ENCODE data around the gene AGPS. TPM values are rescaled to one million over a fixed set of nuclear protein-coding genes. Genes with fewer than 3 reads are reported as not detected.

Gene AGPS
- total RNA-seq, 3 donors from 2014 or later: 28.2 to 30.6 (median 28.5) TPM

DNA sequence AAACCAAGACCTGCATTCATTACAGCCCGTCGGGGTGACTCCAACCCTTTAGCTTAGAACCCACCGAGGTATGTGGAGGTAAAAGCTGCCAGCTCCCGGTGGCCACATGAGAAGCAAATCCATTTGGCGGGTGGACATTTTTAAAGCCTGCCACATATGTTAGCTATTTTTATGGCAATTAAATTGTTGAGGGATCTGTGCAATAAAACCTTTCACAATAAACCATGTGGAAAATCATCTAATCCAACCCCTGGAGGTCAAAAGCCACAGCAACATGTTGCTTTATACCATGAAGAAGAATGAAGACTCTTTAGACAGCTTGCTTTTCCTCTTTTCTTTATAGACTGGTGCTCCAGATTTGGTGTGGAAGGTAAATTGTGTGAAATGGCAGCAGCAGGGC lies 176.3 kb downstream of the AGPS start:
- Histone ChIP-seq H3K27ac (no peak overlapping the region), H3K9me3 (no peaks in the 10 kb centered on the region), H3K27me3 (no peaks in the 10 kb centered on the region), H3K4me3 (no peak overlapping the region), H3K4me1 (no peaks in the 10 kb centered on the region), H3K36me3 (no peaks in the 10 kb centered on the region)
- TF ChIP-seq POLR2AphosphoS5 (IDR thresholded peaks at IDR 0.05) (no peak), POLR2A (IDR thresholded peaks at IDR 0.05) (no peak)
- TF ChIP-seq, protein P1, sequence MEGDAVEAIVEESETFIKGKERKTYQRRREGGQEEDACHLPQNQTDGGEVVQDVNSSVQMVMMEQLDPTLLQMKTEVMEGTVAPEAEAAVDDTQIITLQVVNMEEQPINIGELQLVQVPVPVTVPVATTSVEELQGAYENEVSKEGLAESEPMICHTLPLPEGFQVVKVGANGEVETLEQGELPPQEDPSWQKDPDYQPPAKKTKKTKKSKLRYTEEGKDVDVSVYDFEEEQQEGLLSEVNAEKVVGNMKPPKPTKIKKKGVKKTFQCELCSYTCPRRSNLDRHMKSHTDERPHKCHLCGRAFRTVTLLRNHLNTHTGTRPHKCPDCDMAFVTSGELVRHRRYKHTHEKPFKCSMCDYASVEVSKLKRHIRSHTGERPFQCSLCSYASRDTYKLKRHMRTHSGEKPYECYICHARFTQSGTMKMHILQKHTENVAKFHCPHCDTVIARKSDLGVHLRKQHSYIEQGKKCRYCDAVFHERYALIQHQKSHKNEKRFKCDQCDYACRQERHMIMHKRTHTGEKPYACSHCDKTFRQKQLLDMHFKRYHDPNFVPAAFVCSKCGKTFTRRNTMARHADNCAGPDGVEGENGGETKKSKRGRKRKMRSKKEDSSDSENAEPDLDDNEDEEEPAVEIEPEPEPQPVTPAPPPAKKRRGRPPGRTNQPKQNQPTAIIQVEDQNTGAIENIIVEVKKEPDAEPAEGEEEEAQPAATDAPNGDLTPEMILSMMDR (IDR thresholded peaks at IDR 0.05): no peak
- no peak for DNase-seq (ENCODE audit: low spot score in 2 of 2)
- intact Hi-C loops (cut with DNase I; ENCODE audit: low total_unique reads): no loop called here

DNA sequence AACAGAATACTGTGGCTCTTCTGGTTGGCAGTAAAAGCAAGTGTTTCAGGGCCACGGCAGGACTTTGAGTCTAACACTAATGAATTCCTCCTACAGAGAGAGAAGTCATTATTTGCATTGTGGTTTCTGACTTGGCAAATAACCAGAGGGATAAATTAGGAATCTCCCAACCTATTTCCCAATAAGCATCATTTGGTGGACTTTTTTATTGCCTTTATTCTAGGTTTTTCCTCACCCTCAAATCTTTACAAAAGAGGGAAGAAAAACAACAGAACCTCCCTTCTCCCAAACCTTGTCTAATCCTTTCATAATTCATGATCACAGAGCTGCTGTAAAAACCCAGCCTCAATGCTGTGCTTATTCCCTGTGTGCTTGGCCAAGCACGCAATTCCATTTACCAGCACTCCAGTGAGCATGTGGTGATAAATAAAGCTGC lies 179.7 kb downstream of the AGPS start:
- H3K4me3 ChIP-seq: no peak overlapping the region
- no peaks in the 10 kb centered on the region for H3K4me1 ChIP-seq
- DNase-seq (ENCODE audit: low spot score in 2 of 2): no peak
- no peaks in the 10 kb centered on the region for H3K36me3 ChIP-seq
- no peak for TF ChIP-seq POLR2A (IDR thresholded peaks at IDR 0.05)
- TF ChIP-seq, protein P1 (IDR thresholded peaks at IDR 0.05): no peak
- TF ChIP-seq POLR2AphosphoS5 (IDR thresholded peaks at IDR 0.05): no peak
- no peaks in the 10 kb centered on the region for H3K27me3 ChIP-seq
- intact Hi-C loops (cut with DNase I; ENCODE audit: low total_unique reads): no loop called here
- no peak overlapping the region for H3K27ac ChIP-seq
- no peaks in the 10 kb centered on the region for H3K9me3 ChIP-seq

DNA sequence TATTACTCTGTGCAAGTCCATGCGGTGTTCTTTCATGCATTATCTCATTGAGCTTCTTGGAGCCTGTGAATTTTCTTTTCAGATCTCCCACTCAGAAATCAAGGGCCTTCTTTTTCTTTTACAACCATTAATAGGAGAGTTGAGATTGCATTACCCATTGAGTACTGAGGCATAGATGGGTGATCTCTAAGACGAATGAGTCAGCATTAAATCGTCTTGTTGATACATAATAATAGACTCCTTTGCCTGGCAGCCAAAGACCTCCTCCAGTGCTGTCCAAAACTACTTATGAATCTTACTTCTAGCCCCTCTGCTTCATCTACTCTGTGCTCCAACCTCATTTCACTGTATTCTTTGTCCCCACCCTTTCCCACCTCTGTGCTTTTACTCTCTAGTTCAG lies 180.5 kb downstream of the AGPS start:
- intact Hi-C loops (cut with DNase I; ENCODE audit: low total_unique reads): no loop called here
- no peaks in the 10 kb centered on the region for H3K9me3 ChIP-seq
- DNase-seq (ENCODE audit: low spot score in 2 of 2): no peak
- H3K4me1 ChIP-seq: no peaks in the 10 kb centered on the region
- no peak overlapping the region for H3K27ac ChIP-seq
- H3K36me3 ChIP-seq: no peaks in the 10 kb centered on the region
- H3K4me3 ChIP-seq: no peak overlapping the region
- TF ChIP-seq POLR2A (IDR thresholded peaks at IDR 0.05) (no peak), POLR2AphosphoS5 (IDR thresholded peaks at IDR 0.05) (no peak)
- TF ChIP-seq, protein P1 (IDR thresholded peaks at IDR 0.05): no peak
- H3K27me3 ChIP-seq: no peaks in the 10 kb centered on the region

DNA sequence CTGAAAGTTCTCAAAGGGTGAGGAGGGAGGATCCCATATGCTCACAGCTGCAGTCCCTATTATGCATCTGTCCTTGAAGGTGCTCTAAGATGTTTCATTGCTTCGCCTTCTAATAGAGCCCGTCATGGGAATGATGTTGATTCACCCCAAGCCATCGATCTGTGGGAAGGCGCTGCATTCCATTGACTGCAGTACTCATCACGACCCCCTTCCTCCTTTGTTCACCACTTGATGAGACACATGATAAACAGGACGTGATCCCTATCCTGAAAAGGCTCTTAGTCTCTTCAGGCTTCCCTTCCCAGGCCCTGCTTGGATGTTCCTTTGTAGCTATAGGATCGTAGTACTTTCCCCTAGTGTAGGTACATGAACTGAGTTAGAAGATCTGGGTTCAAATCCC lies 181.8 kb downstream of the AGPS start:
- no peaks in the 10 kb centered on the region for H3K27me3 ChIP-seq
- H3K27ac ChIP-seq: no peak overlapping the region
- no peak overlapping the region for H3K4me3 ChIP-seq
- no peaks in the 10 kb centered on the region for H3K9me3 ChIP-seq
- no peaks in the 10 kb centered on the region for H3K4me1 ChIP-seq
- TF ChIP-seq POLR2A (IDR thresholded peaks at IDR 0.05): no peak
- TF ChIP-seq POLR2AphosphoS5 (IDR thresholded peaks at IDR 0.05): no peak
- TF ChIP-seq, protein P1 (IDR thresholded peaks at IDR 0.05): no peak
- no peaks in the 10 kb centered on the region for H3K36me3 ChIP-seq
- DNase-seq (ENCODE audit: low spot score in 2 of 2): no peak
- intact Hi-C loops (cut with DNase I; ENCODE audit: low total_unique reads): no loop called here

DNA sequence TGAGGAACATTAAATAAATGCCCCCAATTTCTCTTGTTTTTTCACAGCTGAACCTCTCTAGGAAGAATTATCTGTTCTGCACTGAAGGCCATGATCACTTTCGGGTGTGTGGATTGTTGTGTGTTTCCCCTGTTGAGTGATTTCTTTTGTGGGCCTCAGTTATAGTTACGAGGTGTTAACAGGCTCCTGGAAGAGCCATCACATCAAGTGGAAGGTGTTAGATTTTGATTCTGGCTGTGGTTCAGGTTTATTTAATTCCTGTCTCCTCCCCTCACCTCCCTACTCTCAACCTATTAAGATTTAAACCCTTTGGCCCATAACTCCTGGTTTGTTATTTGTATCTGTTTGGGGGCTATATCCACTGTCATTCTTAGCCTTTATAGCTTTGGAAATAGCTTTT lies 182.8 kb downstream of the AGPS start:
- DNase-seq (ENCODE audit: low spot score in 2 of 2): no peak
- TF ChIP-seq POLR2A (IDR thresholded peaks at IDR 0.05) (no peak), POLR2AphosphoS5 (IDR thresholded peaks at IDR 0.05) (no peak)
- TF ChIP-seq, protein P1 (IDR thresholded peaks at IDR 0.05): no peak
- H3K36me3 ChIP-seq: no peaks in the 10 kb centered on the region
- no peaks in the 10 kb centered on the region for H3K27me3 ChIP-seq
- no peak overlapping the region for H3K27ac ChIP-seq
- H3K4me3 ChIP-seq: no peak overlapping the region
- H3K4me1 ChIP-seq: no peaks in the 10 kb centered on the region
- intact Hi-C loops (cut with DNase I; ENCODE audit: low total_unique reads): no loop called here
- no peaks in the 10 kb centered on the region for H3K9me3 ChIP-seq
